K562 (cell line): ENCODE measurements around the gene ACE. TPM values are rescaled to one million over a fixed set of nuclear protein-coding genes. Genes with fewer than 3 reads are reported as not detected.
A peak's percentile ranks its signal among the peaks of the same experiment; 100 is the strongest.

Source experiments
- BRD9 ChIP-seq: fragments of 450-650 bp; IDR thresholded peaks from 2 replicates; pipeline ENCODE4 v1.6.1; 2018; ENCODE audit warnings: low read depth; ENCODE audit not compliant: partially characterized antibody
- EP300 ChIP-seq: IDR thresholded peaks from 2 replicates; pipeline ENCODE4 v1.6.1; 2012; ENCODE audit warnings: low read length, improper control_type of control experiment
- ERF ChIP-seq: fragments of 450-650 bp; formaldehyde crosslinking; IDR thresholded peaks from 2 replicates; pipeline ENCODE4 v1.4.0; 2020; ENCODE audit warnings: mild to moderate bottlenecking, mixed read lengths
- IRF1 ChIP-seq: sonication (generic); formaldehyde crosslinking; IDR thresholded peaks from 2 replicates; pipeline ENCODE4 v1.8.0; 2022; ENCODE audit warnings: missing genetic modification reagents, mild to moderate bottlenecking, borderline replicate concordance
- MAFK ChIP-seq: IDR thresholded peaks from 2 replicates; pipeline ENCODE4 v1.6.1; 2011; ENCODE audit warnings: low read length, improper control_type of control experiment
- NFIX ChIP-seq: fragments of 250-450 bp; sonication (Bioruptor Pico); IDR thresholded peaks from 2 replicates; pipeline ENCODE4 v1.4.0; 2020; ENCODE audit warnings: low read depth, mild to moderate bottlenecking, moderate library complexity
- NFXL1 ChIP-seq: fragments of 450-650 bp; formaldehyde crosslinking; IDR thresholded peaks from 2 replicates; pipeline ENCODE4 v1.4.0; 2021; ENCODE audit warnings: mild to moderate bottlenecking
- NR2C2 ChIP-seq, 2 experiments: fragments of 200-800 bp in 1 of 2; sonication (Bioruptor generic) in 1 of 2; sonication (generic) in 1 of 2; formaldehyde crosslinking in 1 of 2; IDR thresholded peaks; 2 replicates each; pipeline versions ENCODE4 v1.6.1 to v1.8.0; 2016 to 2022; ENCODE audit warnings: mild to moderate bottlenecking in 1 of 2, missing compliant biosample characterization in 1 of 2, missing genetic modification characterization in 1 of 2, missing genetic modification reagents in 1 of 2
- PREB ChIP-seq: sonication (generic); formaldehyde crosslinking; IDR thresholded peaks from 2 replicates; pipeline ENCODE4 v1.8.1; 2023; ENCODE audit warnings: mild to moderate bottlenecking, missing genetic modification reagents
- SETDB1 ChIP-seq: IDR thresholded peaks from one replicate; pipeline ENCODE4 v1.6.1; 2012; ENCODE audit warnings: low read length, control low read depth, inconsistent platforms
- SMARCC2 ChIP-seq: fragments of 450-650 bp; IDR thresholded peaks from 2 replicates; pipeline ENCODE4 v1.6.1; 2017; ENCODE audit warnings: antibody characterized with exemption, moderate library complexity, mild to moderate bottlenecking, low read depth
- ZBTB11 ChIP-seq, 3 experiments: fragments of 200-800 bp in 1 of 3; fragments of 250-450 bp in 1 of 3; fragments of 450-650 bp in 1 of 3; sonication (Bioruptor Pico) in 1 of 3; sonication (Bioruptor generic) in 1 of 3; formaldehyde crosslinking in 1 of 3; IDR thresholded peaks; 2 replicates each; pipeline versions ENCODE4 v1.6.1 to v1.8.0; 2016 to 2022; ENCODE audit warnings: mild to moderate bottlenecking in 2 of 3, missing genetic modification characterization in 2 of 3, missing compliant biosample characterization in 1 of 3, moderate library complexity in 1 of 3
- ZNF589 ChIP-seq: fragments of 200-800 bp; sonication (Bioruptor generic); IDR thresholded peaks from 2 replicates; pipeline ENCODE4 v1.6.1; 2016; ENCODE audit warnings: low read depth, missing genetic modification characterization, missing compliant biosample characterization
- polyA plus RNA-seq, 8 experiments: library from polyadenylated mRNA; depleted of rRNA in 4 of 8; stranded (reverse) in 5 of 8; unstranded in 3 of 8; fragments of >200 nt; fragmentation: Nextera tagmentation in 2 of 8; fragmentation: Illumina TruSeq in 1 of 8; extraction: Ambion mirVana in 2 of 8; extraction: Trizol in 1 of 8; gene quantifications; 2 replicates each; pipeline versions ENCODE4 v1.2.1 to v1.2.3, GENCODE V29; 2011 to 2014; ENCODE audit warnings: inconsistent platforms in 1 of 8, missing spikeins in 1 of 8
- total RNA-seq, 7 experiments: library from RNA; depleted of rRNA in 6 of 7; stranded (reverse); fragments of >200 nt in 6 of 7; fragmentation: Illumina TruSeq in 2 of 7; extraction: Trizol in 2 of 7; gene quantifications; 2 replicates each; pipeline versions ENCODE4 v1.2.1 to v1.2.3, GENCODE V29; 2011 to 2021; ENCODE audit warnings: low replicate concordance in 1 of 7

Gene ACE
- total and polyA plus RNA-seq, 9 of the 15 experiments (the other 6 are each of a cell fraction or from before 2014, with no cell fraction given): 0.07 to 2.5 (median 0.47) TPM; not detected in 1

- TF ChIP-seq MAFK: no peak
- TF ChIP-seq NFXL1 (CRISPR knock-in tag): no peak
- no peak for TF ChIP-seq SMARCC2
- no peak for TF ChIP-seq PREB
- no peak for TF ChIP-seq IRF1 (CRISPR knock-in tag)
- peak; percentile 26 for TF ChIP-seq BRD9
- no peak for TF ChIP-seq ERF
- TF ChIP-seq ZNF589: 0 out of 2 replicates have a peak, but pooled peaks have one; percentile 3
- no peak for TF ChIP-seq EP300
- peak in 1 of 3 experiments; percentile 64; a peak in 1 of 6 replicates for TF ChIP-seq ZBTB11 (CRISPR knock-in tag; IDR thresholded peaks at IDR 0.05)
- no peak for TF ChIP-seq SETDB1
- TF ChIP-seq NR2C2 (CRISPR knock-in tag; IDR thresholded peaks at IDR 0.05): no peak
- 0 out of 2 replicates have a peak, but pooled peaks have one; percentile 2 for TF ChIP-seq NR2C2 (tag; IDR thresholded peaks at IDR 0.05)
- TF ChIP-seq NFIX: no peak
Measured at GRCh38 chr17:63447471-63448009, 29.3 kb upstream of the ACE start (continued).
